Urinary bladder (tissue), 4 donors: ENCODE measurements around the gene NPLOC4. TPM values are rescaled to one million over a fixed set of nuclear protein-coding genes. Genes with fewer than 3 reads are reported as not detected.

ENCODE experiments used
- DNase-seq: peaks from one replicate; pipeline ENCODE4 v3.0.0-alpha.2; 2015; ENCODE audit errors: extremely low spot score
- H3K27ac ChIP-seq: one replicate; pipeline ENCODE4 v1.5.1; 2013; ENCODE audit warnings: low read depth, mild to moderate bottlenecking, moderate library complexity
- H3K36me3 ChIP-seq: one replicate; pipeline ENCODE4 v1.6.1; 2013; ENCODE audit warnings: mild to moderate bottlenecking, moderate library complexity; ENCODE audit not compliant: insufficient read depth
- H3K4me1 ChIP-seq: one replicate; pipeline ENCODE4 v1.6.1; 2013; ENCODE audit warnings: mild to moderate bottlenecking, moderate library complexity; ENCODE audit not compliant: insufficient read depth
- H3K4me3 ChIP-seq: one replicate; pipeline ENCODE4 v1.5.1; 2013; ENCODE audit warnings: low read depth, low read length
- WGBS: extraction: QIAGEN DNeasy Blood & Tissue Kit; methylation state at CpG from one replicate; pipeline ENCODE4 v1.1.7; 2013; 5-methylcytosine and 5-hydroxymethylcytosine counted together
- polyA plus RNA-seq: library from polyadenylated mRNA; stranded (reverse); fragments of 200-250 nt; gene quantifications from one replicate; pipeline ENCODE4 v1.2.3, GENCODE V29; 2013
- total RNA-seq: library from RNA; depleted of rRNA; stranded (reverse); fragments of >200 nt; gene quantifications from one replicate; pipeline ENCODE4 v1.2.3, GENCODE V29; 2014
- donor health status: healthy with polysubstance abuse.
- donor health status: healthy.

NPLOC4 gene
- total and polyA plus RNA-seq, 2 donors, result 36.5 to 45.3 TPM

- Histone ChIP-seq H3K36me3 (peaks cover 2% of the 10 kb centered on the region), H3K27ac (no peak overlapping the region), H3K4me1 (no peaks in the 10 kb centered on the region), H3K4me3 (no peak overlapping the region)
- WGBS, result 22% methylated on average over 24 of the region's 24 CpGs
- DNase-seq, result no peak
These were observed 83.2 kb downstream of the NPLOC4 start for GRCh38 chr17:81553616-81554181.

- 3% methylated on average over 19 of the region's 19 CpGs for WGBS
- DNase-seq, result peak; percentile 49
- Histone ChIP-seq H3K4me1 (no peaks in the 10 kb centered on the region), H3K27ac (no peak overlapping the region), H3K4me3 (peak overlapping the region; percentile 95), H3K36me3 (peaks cover under 1% of the 10 kb centered on the region)
These were observed 83.8 kb downstream of the NPLOC4 start for GRCh38 chr17:81553018-81553615.

GRCh38 chr17:81552244-81553017, 84.5 kb downstream of the NPLOC4 start, which contains the start of gene FAAP100:
Gene FAAP100 (minus strand): TSS chr17:81552353. CDS start chr17:81552330, 23 bp downstream.
- no peaks in the 10 kb centered on the region for H3K4me1 ChIP-seq
- no peak for DNase-seq
- H3K4me3 ChIP-seq, result peak within 1 kb of the TSS; percentile 95
- WGBS, result under 1% methylated on average over 85 of the region's 85 CpGs
- no peaks in the 10 kb centered on the region for H3K36me3 ChIP-seq
- H3K27ac ChIP-seq, result peak within 1 kb of the TSS; percentile 52

GRCh38 chr17:81551458-81552243, 85.3 kb downstream of the NPLOC4 start:
- peak overlapping the region; percentile 44 for H3K27ac ChIP-seq
- H3K4me1 ChIP-seq, result no peaks in the 10 kb centered on the region
- no peak for DNase-seq
- WGBS, result 1% methylated on average over 69 of the region's 69 CpGs
- peak overlapping the region; percentile 95 for H3K4me3 ChIP-seq
- H3K36me3 ChIP-seq, result peaks cover 3% of the 10 kb centered on the region

GRCh38 chr17:81550830-81551457, 86.0 kb downstream of the NPLOC4 start:
- WGBS, result 81% methylated on average over 27 of the region's 27 CpGs
- peaks cover 3% of the 10 kb centered on the region for H3K36me3 ChIP-seq
- no peak for DNase-seq

GRCh38 chr17:81550285-81550684, 86.6 kb downstream of the NPLOC4 start:
- 93% methylated on average over 15 of the region's 15 CpGs for WGBS

More at GRCh38 chr17:81550830-81551457, 86.0 kb downstream of the NPLOC4 start:
- Histone ChIP-seq H3K27ac (no peak overlapping the region), H3K4me3 (peak overlapping the region; percentile 95), H3K4me1 (no peaks in the 10 kb centered on the region)

GRCh38 chr17:81549826-81550225, 87.1 kb downstream of the NPLOC4 start:
- Histone ChIP-seq H3K36me3 (peaks cover 3% of the 10 kb centered on the region), H3K27ac (no peak overlapping the region), H3K4me3 (no peak overlapping the region), H3K4me1 (no peaks in the 10 kb centered on the region)
- 91% methylated on average over 8 of the region's 8 CpGs for WGBS
- no peak for DNase-seq

More at GRCh38 chr17:81550285-81550684, 86.6 kb downstream of the NPLOC4 start:
- Histone ChIP-seq H3K36me3 (peaks cover 3% of the 10 kb centered on the region), H3K4me1 (no peaks in the 10 kb centered on the region), H3K27ac (no peak overlapping the region), H3K4me3 (no peak overlapping the region)
- DNase-seq, result no peak

GRCh38 chr17:81549031-81549557, 87.8 kb downstream of the NPLOC4 start:
- Histone ChIP-seq H3K36me3 (peaks cover 3% of the 10 kb centered on the region), H3K4me3 (no peak overlapping the region), H3K4me1 (no peaks in the 10 kb centered on the region), H3K27ac (no peak overlapping the region)
- no peak for DNase-seq
- 82% methylated on average over 16 of the region's 16 CpGs for WGBS

- DNase-seq, result no peak
- Histone ChIP-seq H3K36me3 (peaks cover 6% of the 10 kb centered on the region), H3K4me3 (no peak overlapping the region)
These were observed 89.3 kb downstream of the NPLOC4 start for GRCh38 chr17:81547614-81547982.

GRCh38 chr17:81546906-81547613, 89.9 kb downstream of the NPLOC4 start:
- H3K36me3 ChIP-seq, result peaks cover 6% of the 10 kb centered on the region
- H3K27ac ChIP-seq, result no peak overlapping the region
- no peak overlapping the region for H3K4me3 ChIP-seq
- no peak for DNase-seq
- 86% methylated on average over 36 of the region's 36 CpGs for WGBS
- H3K4me1 ChIP-seq, result no peaks in the 10 kb centered on the region

More at GRCh38 chr17:81547614-81547982, 89.3 kb downstream of the NPLOC4 start:
- Histone ChIP-seq H3K4me1 (no peaks in the 10 kb centered on the region), H3K27ac (no peak overlapping the region)
- WGBS, result 85% methylated on average over 14 of the region's 14 CpGs

GRCh38 chr17:81545160-81545949, 91.6 kb downstream of the NPLOC4 start:
- 90% methylated on average over 24 of the region's 24 CpGs for WGBS
- no peak for DNase-seq
- Histone ChIP-seq H3K4me3 (no peak overlapping the region), H3K36me3 (peaks cover 8% of the 10 kb centered on the region), H3K27ac (no peak overlapping the region), H3K4me1 (no peaks in the 10 kb centered on the region)
